A549 (cell line): ENCODE data around the gene UPK3A. TPM values are rescaled to one million over a fixed set of nuclear protein-coding genes. Genes with fewer than 3 reads are reported as not detected.

ENCODE experiments used
- ATAC-seq, 2 experiments: fragments of 200-7000 bp in 1 of 2; fragments of >200 bp in 1 of 2; cut with Nextera tagmentation in 1 of 2; cut with Tn5 transposase in 1 of 2; 3 replicates each; pipeline versions ENCODE4 v1.8.0 to v1.9.1; 2018 to 2020; ENCODE audit warnings: mild to moderate bottlenecking in 1 of 2, moderate library complexity in 1 of 2
- CTCF ChIA-PET: fragments of 300-600 bp; sonication (Branson Sonifier 250); formaldehyde crosslinking; extraction: SDS; loops from one replicate; lab custom pipeline; 2021; ENCODE audit warnings: antibody characterized with exemption, inconsistent platforms; lab: Yijun Ruan, JAX
- POLR2A ChIA-PET: fragments of 350-600 bp; formaldehyde crosslinking; extraction: SDS; loops from one replicate; lab custom pipeline; 2021; ENCODE audit warnings: antibody characterized with exemption, inconsistent platforms; lab: Yijun Ruan, JAX
- DNase-seq, 2 experiments: peaks; one replicate each; pipeline versions ENCODE4 v3.0.0 to v3.0.0-alpha.2; 2011 to 2016; ENCODE audit warnings: low read depth in 1 of 2, low spot score in 1 of 2
- FAIRE-seq: peaks from 2 replicates; lab custom pipeline; 2011; peaks lifted over from hg19 to GRCh38; lab: Jason Lieb, UNC
- H3K27ac ChIP-seq, 2 experiments: fragments of >200 bp; sonication (Bioruptor Twin); formaldehyde crosslinking; 3 replicates each; pipeline ENCODE4 v1.5.1; 2016 to 2017
- H3K4me1 ChIP-seq: fragments of >200 bp; sonication (Bioruptor Twin); formaldehyde crosslinking; 3 replicates; pipeline ENCODE4 v1.6.1; 2016
- H3K4me2 ChIP-seq: fragments of >200 bp; sonication (Bioruptor Twin); formaldehyde crosslinking; 3 replicates; pipeline ENCODE4 v1.6.1; 2016
- H3K4me3 ChIP-seq: fragments of >200 bp; sonication (Bioruptor Twin); formaldehyde crosslinking; 3 replicates; pipeline ENCODE4 v1.5.1; 2016
- H3K9me3 ChIP-seq: fragments of >200 bp; sonication (Bioruptor Twin); formaldehyde crosslinking; 3 replicates; pipeline ENCODE4 v1.6.1; 2016
- BHLHE40 ChIP-seq: IDR thresholded peaks from 2 replicates; pipeline ENCODE4 v1.6.1; 2012; ENCODE audit warnings: low read depth, low read length, inconsistent platforms
- CBX8 ChIP-seq: fragments of 200-600 bp; sonication (generic); IDR thresholded peaks from 2 replicates; pipeline ENCODE4 v1.6.1; 2016
- CEBPB ChIP-seq, 2 experiments: fragments of >200 bp in 1 of 2; sonication (Bioruptor Twin) in 1 of 2; formaldehyde crosslinking in 1 of 2; IDR thresholded peaks; 2 replicates each; pipeline ENCODE4 v1.6.1; 2012 to 2016
- CHD2 ChIP-seq: fragments of 150-350 bp; IDR thresholded peaks from 2 replicates; pipeline ENCODE4 v1.6.1; 2014; ENCODE audit warnings: low read length; ENCODE audit not compliant: partially characterized antibody
- CHD4 ChIP-seq: fragments of 200-600 bp; sonication (generic); IDR thresholded peaks from 2 replicates; pipeline ENCODE4 v1.6.1; 2016; ENCODE audit warnings: antibody characterized with exemption, mild to moderate bottlenecking, borderline replicate concordance
- ESRRA ChIP-seq: fragments of 150-350 bp; IDR thresholded peaks from 2 replicates; pipeline ENCODE4 v1.6.1; 2014; ENCODE audit warnings: mild to moderate bottlenecking, low read length, borderline replicate concordance
- JUN ChIP-seq, 2 experiments: fragments of >200 bp; sonication (Bioruptor Twin); formaldehyde crosslinking; IDR thresholded peaks; 2 replicates in 1 of 2; 3 replicates in 1 of 2; pipeline ENCODE4 v1.6.1; 2016 to 2017
- JUNB ChIP-seq: fragments of >200 bp; sonication (Bioruptor Twin); formaldehyde crosslinking; IDR thresholded peaks from 2 replicates; pipeline ENCODE4 v1.6.1; 2016
- MYC ChIP-seq: IDR thresholded peaks from 2 replicates; pipeline ENCODE4 v1.6.1; 2012; ENCODE audit warnings: mild to moderate bottlenecking, inconsistent platforms, low read length, improper control_type of control experiment, borderline replicate concordance
- NFE2L2 ChIP-seq: fragments of 150-350 bp; conservative IDR thresholded peaks from 2 replicates; pipeline ENCODE4 v1.6.1; 2014; ENCODE audit warnings: low read length
- NR3C1 ChIP-seq: fragments of >200 bp; sonication (Bioruptor Twin); formaldehyde crosslinking; IDR thresholded peaks from 3 replicates; pipeline ENCODE4 v1.6.1; 2017
- POLR2A ChIP-seq: IDR thresholded peaks from 2 replicates; pipeline ENCODE4 v1.6.1; 2012; ENCODE audit warnings: mild to moderate bottlenecking, low read length
- POLR2AphosphoS2 ChIP-seq: conservative IDR thresholded peaks from 2 replicates; pipeline ENCODE4 v1.6.1; 2012; ENCODE audit warnings: low read length, improper control_type of control experiment, inconsistent platforms
- RAD21 ChIP-seq, 2 experiments: fragments of >200 bp in 1 of 2; sonication (Bioruptor Twin) in 1 of 2; formaldehyde crosslinking in 1 of 2; IDR thresholded peaks in 1 of 2; conservative IDR thresholded peaks in 1 of 2; 2 replicates in 1 of 2; 3 replicates in 1 of 2; pipeline ENCODE4 v1.6.1; 2012 to 2018; ENCODE audit warnings: inconsistent platforms in 1 of 2
- RARB ChIP-seq: fragments of 250-450 bp; sonication (Bioruptor Pico); IDR thresholded peaks from 2 replicates; pipeline ENCODE4 v1.8.0; 2021; ENCODE audit warnings: mild to moderate bottlenecking, moderate library complexity
- RFX5 ChIP-seq: fragments of 450-650 bp; IDR thresholded peaks from 2 replicates; pipeline ENCODE4 v1.7.1; 2014; ENCODE audit warnings: antibody characterized with exemption, mild to moderate bottlenecking, moderate library complexity
- TFCP2L1 ChIP-seq: fragments of 250-450 bp; sonication (Bioruptor Pico); IDR thresholded peaks from 2 replicates; pipeline ENCODE4 v1.5.0; 2021; ENCODE audit warnings: mild to moderate bottlenecking
- ZC3H11A ChIP-seq: fragments of 450-650 bp; IDR thresholded peaks from 2 replicates; pipeline ENCODE4 v1.6.1; 2014; ENCODE audit warnings: antibody characterized with exemption, mild to moderate bottlenecking
- ZFP36 ChIP-seq: fragments of 450-650 bp; IDR thresholded peaks from 2 replicates; pipeline ENCODE4 v1.6.1; 2014; ENCODE audit warnings: borderline replicate concordance; ENCODE audit not compliant: partially characterized antibody
- ZNF302 ChIP-seq: fragments of 250-450 bp; sonication (Bioruptor Pico); IDR thresholded peaks from 2 replicates; pipeline ENCODE4 v1.9.0; 2021; ENCODE audit warnings: inconsistent platforms, mild to moderate bottlenecking, moderate library complexity
- ZSCAN20 ChIP-seq: fragments of 250-450 bp; sonication (Bioruptor Pico); IDR thresholded peaks from 2 replicates; pipeline ENCODE4 v1.8.0; 2022; ENCODE audit warnings: mild to moderate bottlenecking, moderate library complexity
- WGBS: methylation state at CpG from one replicate; pipeline ENCODE4 v1.1.6; 2017; ENCODE audit errors: missing lambda C conversion rate; 5-methylcytosine and 5-hydroxymethylcytosine counted together
- polyA plus RNA-seq, 4 experiments: library from polyadenylated mRNA; depleted of rRNA in 3 of 4; stranded (reverse); fragments of >200 nt; fragmentation: RNase III in 1 of 4; extraction: RNeasy Plus Mini Kit Qiagen cat#74134 plus additional on column Dnase treatment in 1 of 4; gene quantifications; 2 replicates in 3 of 4; 3 replicates in 1 of 4; pipeline ENCODE4 v1.2.3, GENCODE V29; 2011 to 2017
- TF ChIP-seq, protein P1 (sequence below): fragments of >200 bp; sonication (Bioruptor Twin); formaldehyde crosslinking; IDR thresholded peaks from 2 replicates; pipeline ENCODE4 v1.6.1; 2016
- TF ChIP-seq, protein P2 (sequence below): fragments of 200-600 bp; sonication (generic); IDR thresholded peaks from 2 replicates; pipeline ENCODE4 v1.6.1; 2016; ENCODE audit warnings: antibody characterized with exemption, mild to moderate bottlenecking, moderate library complexity
- TF ChIP-seq, protein P3 (sequence below): fragments of >200 bp; sonication (Bioruptor Twin); formaldehyde crosslinking; IDR thresholded peaks from 3 replicates; pipeline ENCODE4 v1.6.1; 2016

Gene UPK3A
- polyA plus RNA-seq, 2 of the 4 experiments (the other 2 are of a cell fraction), result not detected

DNA sequence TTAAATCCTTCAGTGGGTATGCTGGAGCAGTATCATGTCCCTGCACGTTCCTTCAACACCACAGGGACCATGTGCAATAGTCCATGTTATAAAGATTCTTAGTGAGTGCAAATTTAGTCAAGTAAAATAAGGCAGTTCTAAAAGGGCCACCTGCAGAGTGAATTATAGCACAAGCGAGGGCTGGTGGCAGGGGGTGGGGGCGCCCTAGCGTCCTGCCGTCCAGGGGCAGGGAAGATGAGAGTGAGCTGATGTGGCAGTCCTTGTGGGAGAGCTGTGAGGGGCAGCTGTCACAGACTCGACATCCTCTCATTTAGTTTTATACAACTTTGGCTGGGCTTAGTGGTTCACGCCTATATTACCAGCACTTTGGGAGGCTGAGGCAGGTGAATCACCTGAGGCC, 54.0 kb downstream of the UPK3A start:
- Histone ChIP-seq H3K4me2 (no peak overlapping the region), H3K4me1 (no peaks in the 10 kb centered on the region), H3K4me3 (no peak overlapping the region), H3K27ac (no peak overlapping the region), H3K9me3 (no peaks in the 10 kb centered on the region)
- no peak for TF ChIP-seq POLR2AphosphoS2
- no peak for TF ChIP-seq ZC3H11A
- TF ChIP-seq ESRRA, result no peak
- no peak for TF ChIP-seq CHD4
- no peak for TF ChIP-seq BHLHE40
- TF ChIP-seq CBX8, result no peak
- no peak for TF ChIP-seq RARB (CRISPR knock-in tag)
- TF ChIP-seq ZFP36, result no peak
- ChIA-PET POLR2A (no interaction called here), CTCF (no interaction called here)
- ATAC-seq, result no peak
- DNase-seq, result no peak
- FAIRE-seq, result no peak
- 88% methylated on average over 7 of the region's 7 CpGs for WGBS

DNA sequence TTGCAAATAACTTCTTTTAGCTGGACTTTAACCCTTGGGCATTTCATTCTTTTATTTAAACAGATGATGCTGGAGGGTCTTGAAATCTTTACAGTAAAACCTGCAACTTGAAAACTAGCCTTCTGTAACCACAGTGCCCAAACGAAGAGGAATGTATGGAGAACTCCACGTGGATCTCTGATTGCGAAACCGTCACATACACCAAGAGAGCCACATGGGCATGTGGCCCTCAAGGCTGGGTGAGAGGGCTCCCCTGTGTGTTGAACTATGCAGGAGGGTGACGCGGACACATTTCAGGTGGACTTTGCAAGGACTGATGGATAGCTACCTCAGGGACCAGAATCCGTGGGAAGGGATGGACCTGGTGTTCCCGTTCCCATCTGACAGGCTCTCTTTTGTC, 55.6 kb downstream of the UPK3A start:
- FAIRE-seq (no peak), DNase-seq (no peak), ATAC-seq (no peak)
- ChIA-PET CTCF (interaction anchor here (1.4 kb wide), 1 partner anchor 23 kb away, joined by 3 read pairs; no protein-coding TSS in a partner anchor), POLR2A (no interaction called here)
- peak in 1 of 2 experiments; percentile 36; a peak in 1 of 4 replicates for TF ChIP-seq CEBPB (IDR thresholded peaks at IDR 0.05)
- no peak for TF ChIP-seq TFCP2L1
- TF ChIP-seq, protein P1, sequence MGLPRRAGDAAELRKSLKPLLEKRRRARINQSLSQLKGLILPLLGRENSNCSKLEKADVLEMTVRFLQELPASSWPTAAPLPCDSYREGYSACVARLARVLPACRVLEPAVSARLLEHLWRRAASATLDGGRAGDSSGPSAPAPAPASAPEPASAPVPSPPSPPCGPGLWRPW, result no peak
- H3K9me3 ChIP-seq, result no peaks in the 10 kb centered on the region
- no peak overlapping the region for H3K4me3 ChIP-seq
- H3K27ac ChIP-seq, result no peak overlapping the region
- 76% methylated on average over 8 of the region's 8 CpGs for WGBS
- no peak overlapping the region for H3K4me2 ChIP-seq
- no peaks in the 10 kb centered on the region for H3K4me1 ChIP-seq

DNA sequence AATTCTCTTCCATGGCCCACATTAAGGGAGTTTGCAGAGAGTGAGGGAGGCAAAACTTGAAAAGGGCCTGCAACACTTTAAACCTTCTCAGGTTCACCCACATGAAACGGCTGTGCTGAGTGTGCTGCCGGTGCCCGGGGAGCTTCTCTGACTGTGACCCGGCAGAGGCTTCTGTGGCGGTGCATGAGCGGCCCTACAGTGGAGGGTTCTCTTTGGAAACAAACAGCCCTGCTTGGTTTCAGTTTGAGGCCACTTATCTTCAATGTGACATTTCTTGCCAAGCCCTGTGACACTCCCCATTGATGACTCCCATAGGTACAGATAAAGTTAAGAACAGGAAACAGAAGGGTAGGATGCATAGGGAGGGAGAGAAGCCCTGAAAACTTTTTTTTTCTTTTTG, 56.7 kb downstream of the UPK3A start:
- ChIA-PET CTCF (interaction anchor here (1.4 kb wide), 2 partner anchors 18 to 24 kb away, joined by 3 read pairs; no protein-coding TSS in a partner anchor), POLR2A (no interaction called here)
- no peaks in the 10 kb centered on the region for H3K4me1 ChIP-seq
- WGBS, result 79% methylated on average over 4 of the region's 6 CpGs
- no peak overlapping the region for H3K4me2 ChIP-seq
- H3K27ac ChIP-seq, result no peak overlapping the region
- TF ChIP-seq MYC, result no peak
- no peak for TF ChIP-seq JUNB
- TF ChIP-seq, protein P1, result no peak
- no peak for TF ChIP-seq JUN (IDR thresholded peaks at IDR 0.05)
- TF ChIP-seq RAD21 (conservative IDR thresholded peaks at IDR 0.05 in 1 of 2, IDR thresholded peaks at IDR 0.05 in 1 of 2), result no peak
- TF ChIP-seq, protein P2, sequence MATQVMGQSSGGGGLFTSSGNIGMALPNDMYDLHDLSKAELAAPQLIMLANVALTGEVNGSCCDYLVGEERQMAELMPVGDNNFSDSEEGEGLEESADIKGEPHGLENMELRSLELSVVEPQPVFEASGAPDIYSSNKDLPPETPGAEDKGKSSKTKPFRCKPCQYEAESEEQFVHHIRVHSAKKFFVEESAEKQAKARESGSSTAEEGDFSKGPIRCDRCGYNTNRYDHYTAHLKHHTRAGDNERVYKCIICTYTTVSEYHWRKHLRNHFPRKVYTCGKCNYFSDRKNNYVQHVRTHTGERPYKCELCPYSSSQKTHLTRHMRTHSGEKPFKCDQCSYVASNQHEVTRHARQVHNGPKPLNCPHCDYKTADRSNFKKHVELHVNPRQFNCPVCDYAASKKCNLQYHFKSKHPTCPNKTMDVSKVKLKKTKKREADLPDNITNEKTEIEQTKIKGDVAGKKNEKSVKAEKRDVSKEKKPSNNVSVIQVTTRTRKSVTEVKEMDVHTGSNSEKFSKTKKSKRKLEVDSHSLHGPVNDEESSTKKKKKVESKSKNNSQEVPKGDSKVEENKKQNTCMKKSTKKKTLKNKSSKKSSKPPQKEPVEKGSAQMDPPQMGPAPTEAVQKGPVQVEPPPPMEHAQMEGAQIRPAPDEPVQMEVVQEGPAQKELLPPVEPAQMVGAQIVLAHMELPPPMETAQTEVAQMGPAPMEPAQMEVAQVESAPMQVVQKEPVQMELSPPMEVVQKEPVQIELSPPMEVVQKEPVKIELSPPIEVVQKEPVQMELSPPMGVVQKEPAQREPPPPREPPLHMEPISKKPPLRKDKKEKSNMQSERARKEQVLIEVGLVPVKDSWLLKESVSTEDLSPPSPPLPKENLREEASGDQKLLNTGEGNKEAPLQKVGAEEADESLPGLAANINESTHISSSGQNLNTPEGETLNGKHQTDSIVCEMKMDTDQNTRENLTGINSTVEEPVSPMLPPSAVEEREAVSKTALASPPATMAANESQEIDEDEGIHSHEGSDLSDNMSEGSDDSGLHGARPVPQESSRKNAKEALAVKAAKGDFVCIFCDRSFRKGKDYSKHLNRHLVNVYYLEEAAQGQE, result no peak
- no peaks in the 10 kb centered on the region for H3K9me3 ChIP-seq
- FAIRE-seq, result no peak
- no peak overlapping the region for H3K4me3 ChIP-seq
- no peak for DNase-seq
- no peak for ATAC-seq

DNA sequence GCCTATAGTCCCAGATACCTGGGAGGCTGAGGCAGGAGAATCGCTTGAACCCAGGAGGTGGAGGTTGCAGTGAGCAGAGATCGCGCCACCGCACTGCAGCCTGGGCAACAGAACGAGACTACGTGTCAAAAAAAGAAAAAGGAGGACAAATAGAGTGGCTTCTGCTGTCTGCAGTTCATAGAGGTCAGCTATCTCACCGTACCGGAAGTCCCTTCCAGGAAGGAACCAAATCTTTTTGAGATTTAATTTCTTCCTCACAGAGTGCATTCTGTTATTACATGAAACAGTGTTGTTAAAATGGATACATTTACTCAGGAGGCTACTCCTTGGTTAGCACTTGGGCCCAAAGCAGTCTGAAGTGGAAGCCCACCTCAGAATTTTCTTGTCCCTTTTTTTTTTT, 58.4 kb downstream of the UPK3A start:
- H3K4me3 ChIP-seq, result no peak overlapping the region
- no peak for ATAC-seq
- no peak overlapping the region for H3K4me2 ChIP-seq
- H3K27ac ChIP-seq, result no peak overlapping the region
- 97% methylated on average over 8 of the region's 8 CpGs for WGBS
- no peaks in the 10 kb centered on the region for H3K4me1 ChIP-seq
- DNase-seq, result no peak
- ChIA-PET CTCF (no interaction called here), POLR2A (no interaction called here)
- FAIRE-seq, result no peak
- H3K9me3 ChIP-seq, result no peaks in the 10 kb centered on the region
- TF ChIP-seq CHD2 (no peak), MYC (no peak), NR3C1 (no peak), POLR2A (no peak), RFX5 (no peak), ZNF302 (CRISPR knock-in tag) (no peak), ZSCAN20 (CRISPR knock-in tag) (no peak), NFE2L2 (no peak)
- TF ChIP-seq, protein P3, sequence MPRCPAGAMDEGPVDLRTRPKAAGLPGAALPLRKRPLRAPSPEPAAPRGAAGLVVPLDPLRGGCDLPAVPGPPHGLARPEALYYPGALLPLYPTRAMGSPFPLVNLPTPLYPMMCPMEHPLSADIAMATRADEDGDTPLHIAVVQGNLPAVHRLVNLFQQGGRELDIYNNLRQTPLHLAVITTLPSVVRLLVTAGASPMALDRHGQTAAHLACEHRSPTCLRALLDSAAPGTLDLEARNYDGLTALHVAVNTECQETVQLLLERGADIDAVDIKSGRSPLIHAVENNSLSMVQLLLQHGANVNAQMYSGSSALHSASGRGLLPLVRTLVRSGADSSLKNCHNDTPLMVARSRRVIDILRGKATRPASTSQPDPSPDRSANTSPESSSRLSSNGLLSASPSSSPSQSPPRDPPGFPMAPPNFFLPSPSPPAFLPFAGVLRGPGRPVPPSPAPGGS, result no peak
- TF ChIP-seq, protein P2, result no peak
